PC-3 (cell line): ENCODE data around the gene ARHGAP8. TPM values are rescaled to one million over a fixed set of nuclear protein-coding genes. Genes with fewer than 3 reads are reported as not detected.

ENCODE experiments used
- ATAC-seq: fragments of 200-7000 bp; cut with Tn5 transposase; 2 replicates; pipeline ENCODE4 v1.9.1; 2020; ENCODE audit warnings: mild to moderate bottlenecking, moderate library complexity
- BruUV-seq: library from RNA; stranded (reverse); fragments of 400-500 nt; replicated peaks from 2 replicates; lab custom pipeline; 2021; lab: Mats Ljungman, UMichigan
- CTCF ChIA-PET: fragments of 300-600 bp; sonication (Branson Sonifier 250); formaldehyde crosslinking; loops from one replicate; lab custom pipeline; 2022; ENCODE audit warnings: antibody characterized with exemption; lab: Charles Lee
- POLR2A ChIA-PET: fragments of 300-600 bp; sonication (Branson Sonifier 250); formaldehyde crosslinking; loops from one replicate; lab custom pipeline; 2022; ENCODE audit warnings: antibody characterized with exemption; ENCODE audit not compliant: unreplicated experiment; lab: Charles Lee
- DNase-seq: peaks from one replicate; pipeline ENCODE4 v3.0.0-alpha.2; 2015
- H2AFZ ChIP-seq: fragments of 300-600 bp; sonication (generic); 2 replicates; pipeline ENCODE4 v1.6.0; 2016; ENCODE audit warnings: antibody characterized with exemption, low read length
- H3F3A ChIP-seq: fragments of 300-600 bp; sonication (generic); one replicate; pipeline ENCODE4 v1.6.0; 2017; ENCODE audit warnings: antibody characterized with exemption, low read length, control low read depth, mild to moderate bottlenecking; ENCODE audit not compliant: unreplicated experiment
- H3K27ac ChIP-seq: fragments of 300-600 bp; sonication (generic); 2 replicates; pipeline ENCODE4 v1.5.1; 2016; ENCODE audit warnings: mild to moderate bottlenecking, low read length
- H3K27me3 ChIP-seq: fragments of 300-600 bp; sonication (generic); 2 replicates; pipeline ENCODE4 v1.6.1; 2016; ENCODE audit warnings: low read length, mixed read lengths
- H3K36me3 ChIP-seq: fragments of 300-600 bp; sonication (generic); 2 replicates; pipeline ENCODE4 v1.6.1; 2016; ENCODE audit warnings: low read depth, mixed run types, low read length, mixed read lengths
- H3K4me1 ChIP-seq: fragments of 300-600 bp; sonication (generic); 2 replicates; pipeline ENCODE4 v1.5.1; 2016; ENCODE audit warnings: low read length; ENCODE audit not compliant: insufficient read depth
- H3K4me2 ChIP-seq: fragments of 300-600 bp; sonication (generic); 2 replicates; pipeline ENCODE4 v1.6.0; 2016; ENCODE audit warnings: low read length
- H3K4me3 ChIP-seq: fragments of 300-600 bp; sonication (generic); 2 replicates; pipeline ENCODE4 v1.5.1; 2016; ENCODE audit warnings: mild to moderate bottlenecking, low read length, mixed read lengths
- H3K79me2 ChIP-seq: fragments of 300-600 bp; sonication (generic); 2 replicates; pipeline ENCODE4 v1.6.1; 2017; ENCODE audit warnings: low read length, mixed read lengths
- H3K9ac ChIP-seq: fragments of 300-600 bp; sonication (generic); 2 replicates; pipeline ENCODE4 v1.6.0; 2016; ENCODE audit warnings: mild to moderate bottlenecking, low read length
- H3K9me2 ChIP-seq: fragments of 300-600 bp; sonication (generic); replicated peaks from 2 replicates; pipeline ENCODE4 v1.6.1; 2016; ENCODE audit warnings: mixed run types, low read length, mixed read lengths
- H3K9me3 ChIP-seq: fragments of 300-600 bp; sonication (generic); 2 replicates; pipeline ENCODE4 v1.6.1; 2016; ENCODE audit warnings: low read length, mixed read lengths
- H4K20me1 ChIP-seq: fragments of 300-600 bp; sonication (generic); 2 replicates; pipeline ENCODE4 v1.6.1; 2016; ENCODE audit warnings: low read length, mixed read lengths
- EZH2 ChIP-seq: fragments of 300-600 bp; sonication (generic); IDR thresholded peaks from one replicate; pipeline ENCODE4 v1.6.1; 2017; ENCODE audit warnings: antibody characterized with exemption, mild to moderate bottlenecking, low read length; ENCODE audit not compliant: unreplicated experiment
- EZH2phosphoT487 ChIP-seq: fragments of 300-600 bp; sonication (generic); IDR thresholded peaks from 2 replicates; pipeline ENCODE4 v1.6.1; 2018; ENCODE audit warnings: mild to moderate bottlenecking, antibody characterized with exemption, low read length, borderline replicate concordance
- intact Hi-C: fragments of 100-400 bp; cut with micrococcal nuclease; formaldehyde crosslinking; loops from 2 replicates; pipeline ENCODE4 v1.9.0; 2023
- total RNA-seq: library from RNA; depleted of rRNA; stranded (reverse); fragments of >200 nt; gene quantifications from 2 replicates; pipeline ENCODE4 v1.2.3, GENCODE V29; 2014; rRNA removed
- TF ChIP-seq, protein P1 (sequence below): fragments of 300-600 bp; sonication (generic); conservative IDR thresholded peaks from 2 replicates; pipeline ENCODE4 v1.5.1; 2017; ENCODE audit warnings: antibody characterized with exemption, low read depth, mild to moderate bottlenecking, low read length

ARHGAP8 gene
- total RNA-seq, 1 experiment from 2014 or later, result 30.9 TPM

DNA sequence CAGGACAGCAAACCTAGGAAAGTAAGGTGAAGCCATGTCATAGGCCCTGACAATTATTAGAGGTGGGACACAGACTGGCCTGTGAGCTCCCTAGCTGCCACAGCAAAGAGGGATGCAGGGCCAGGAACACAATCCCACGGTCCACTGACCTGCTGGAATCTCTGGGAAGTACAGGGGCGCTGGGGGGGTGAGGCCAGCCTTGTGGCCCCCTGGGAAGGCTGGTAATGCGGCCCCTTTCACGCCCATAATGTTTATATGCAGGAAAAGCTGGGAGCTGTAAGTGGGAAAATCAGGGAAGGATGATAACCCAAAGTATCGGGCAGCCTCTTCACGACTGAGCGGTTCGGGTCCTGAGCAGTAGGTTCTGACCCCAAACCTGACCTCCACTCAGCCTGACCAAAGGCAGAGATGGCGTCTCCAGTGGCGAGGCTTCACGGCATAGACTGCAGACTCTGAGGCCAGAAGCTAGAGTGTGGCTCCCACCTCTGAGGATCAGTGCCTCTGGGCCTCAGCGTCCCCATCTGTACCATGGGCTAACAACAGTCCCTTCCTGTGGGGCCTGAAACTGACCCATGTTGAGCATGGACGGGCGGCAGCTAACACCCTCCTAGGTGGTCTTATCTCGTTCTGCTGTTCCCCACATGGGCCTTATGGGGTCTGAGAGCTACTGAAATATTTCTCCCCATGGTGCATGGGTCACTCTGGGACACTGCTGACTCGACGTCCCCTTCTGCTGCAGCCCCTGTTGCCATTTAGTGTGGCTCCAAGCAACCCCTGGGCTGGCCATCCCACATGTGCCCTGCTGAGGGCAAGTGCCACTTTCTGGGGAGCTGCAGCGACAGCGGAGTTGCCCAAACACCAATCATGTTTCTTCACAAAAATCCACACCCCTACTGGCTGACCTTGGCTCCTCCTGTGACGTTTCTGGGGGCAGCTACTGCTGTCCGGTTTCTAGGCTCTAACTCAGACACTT is 155.7 kb downstream of the ARHGAP8 start:
- ATAC-seq, result no peak
- no peak for DNase-seq
- Histone ChIP-seq H2AFZ (no peak overlapping the region), H3K4me3 (no peak overlapping the region), H3F3A (no peaks in the 10 kb centered on the region), H3K27me3 (no peaks in the 10 kb centered on the region), H3K4me1 (no peaks in the 10 kb centered on the region), H3K36me3 (no peaks in the 10 kb centered on the region), H3K9me2 (no peaks in the 10 kb centered on the region), H4K20me1 (no peaks in the 10 kb centered on the region), H3K79me2 (no peaks in the 10 kb centered on the region), H3K4me2 (no peak overlapping the region), H3K27ac (no peak overlapping the region), H3K9me3 (no peaks in the 10 kb centered on the region), H3K9ac (no peak overlapping the region)
- intact Hi-C loops, result no loop called here
- no TSS peak for BruUV-seq
- POLR2A ChIA-PET, result no interaction called here
- CTCF ChIA-PET, result no interaction called here
- TF ChIP-seq EZH2 (no peak), EZH2phosphoT487 (no peak)
- TF ChIP-seq, protein P1, sequence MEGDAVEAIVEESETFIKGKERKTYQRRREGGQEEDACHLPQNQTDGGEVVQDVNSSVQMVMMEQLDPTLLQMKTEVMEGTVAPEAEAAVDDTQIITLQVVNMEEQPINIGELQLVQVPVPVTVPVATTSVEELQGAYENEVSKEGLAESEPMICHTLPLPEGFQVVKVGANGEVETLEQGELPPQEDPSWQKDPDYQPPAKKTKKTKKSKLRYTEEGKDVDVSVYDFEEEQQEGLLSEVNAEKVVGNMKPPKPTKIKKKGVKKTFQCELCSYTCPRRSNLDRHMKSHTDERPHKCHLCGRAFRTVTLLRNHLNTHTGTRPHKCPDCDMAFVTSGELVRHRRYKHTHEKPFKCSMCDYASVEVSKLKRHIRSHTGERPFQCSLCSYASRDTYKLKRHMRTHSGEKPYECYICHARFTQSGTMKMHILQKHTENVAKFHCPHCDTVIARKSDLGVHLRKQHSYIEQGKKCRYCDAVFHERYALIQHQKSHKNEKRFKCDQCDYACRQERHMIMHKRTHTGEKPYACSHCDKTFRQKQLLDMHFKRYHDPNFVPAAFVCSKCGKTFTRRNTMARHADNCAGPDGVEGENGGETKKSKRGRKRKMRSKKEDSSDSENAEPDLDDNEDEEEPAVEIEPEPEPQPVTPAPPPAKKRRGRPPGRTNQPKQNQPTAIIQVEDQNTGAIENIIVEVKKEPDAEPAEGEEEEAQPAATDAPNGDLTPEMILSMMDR, result no peak

DNA sequence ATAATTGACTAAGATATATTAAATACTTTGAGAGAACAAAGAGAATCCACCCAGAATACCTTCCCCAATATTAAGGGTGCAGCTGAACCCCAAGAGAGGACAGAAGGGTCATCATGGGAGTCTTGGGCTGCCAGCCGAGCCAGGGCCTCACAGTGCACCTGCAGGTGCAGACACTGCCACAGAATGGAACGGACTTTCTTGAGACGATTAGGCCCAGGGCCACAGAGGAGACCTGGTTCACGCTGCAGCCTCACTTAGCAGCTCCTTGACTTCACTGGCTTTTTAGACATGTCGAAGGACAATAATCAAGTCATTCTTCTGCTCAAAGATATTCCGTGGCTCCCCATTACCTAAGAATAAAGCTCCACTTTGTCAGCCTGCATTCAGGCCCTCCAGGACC is 156.9 kb downstream of the ARHGAP8 start:
- Histone ChIP-seq H4K20me1 (no peaks in the 10 kb centered on the region), H3K27ac (no peak overlapping the region), H3K4me2 (no peak overlapping the region), H3K36me3 (no peaks in the 10 kb centered on the region), H3F3A (no peaks in the 10 kb centered on the region), H2AFZ (no peak overlapping the region), H3K79me2 (no peaks in the 10 kb centered on the region), H3K4me3 (no peak overlapping the region), H3K4me1 (no peaks in the 10 kb centered on the region), H3K9me2 (no peaks in the 10 kb centered on the region), H3K27me3 (no peaks in the 10 kb centered on the region), H3K9me3 (no peaks in the 10 kb centered on the region), H3K9ac (no peak overlapping the region)
- no TSS peak for BruUV-seq
- DNase-seq (no peak), ATAC-seq (no peak)
- ChIA-PET POLR2A (no interaction called here), CTCF (no interaction called here)
- intact Hi-C loops, result no loop called here
- TF ChIP-seq EZH2 (no peak), EZH2phosphoT487 (no peak)
- TF ChIP-seq, protein P1, result no peak

Other genes starting within 250 kb of the ARHGAP8 start
- 14.5 and 21.8 TPM in 2 replicates for gene PRR5, start 50.4 kb upstream of the ARHGAP8 start, total RNA-seq